ENCODE data around the gene FBXO22. TPM values are rescaled to one million over a fixed set of nuclear protein-coding genes. Genes with fewer than 3 reads are reported as not detected.

FBXO22 gene
- total and polyA plus RNA-seq, 10 of the 15 experiments (the other 5 are each of a cell fraction or from before 2014, with no cell fraction given) = 15.2 to 110 (median 42.8) TPM

DNA sequence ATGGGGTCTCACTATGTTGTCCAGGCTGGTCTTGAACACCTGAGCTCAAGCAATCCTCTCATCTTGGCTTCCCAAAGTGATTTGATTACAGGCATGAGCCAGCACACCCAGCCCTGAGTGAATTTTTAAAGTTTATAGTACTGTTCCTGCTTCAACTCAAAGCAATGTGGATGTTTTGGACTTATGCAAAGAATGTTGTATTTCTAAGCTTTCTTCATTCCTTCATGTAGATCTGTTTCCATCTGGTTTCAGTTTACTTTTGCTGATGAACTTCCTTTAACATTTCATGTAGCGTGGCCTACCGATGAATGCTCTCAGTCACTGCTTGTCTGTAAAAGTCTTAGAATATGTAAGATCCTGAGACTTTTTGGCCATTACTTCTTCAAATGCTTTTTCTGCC, 85.4 kb downstream of the FBXO22 start:
- in situ Hi-C loops (cut with MboI) = no loop called here
- intact Hi-C loops (cut with micrococcal nuclease; ENCODE audit: unreplicated experiment) = no loop called here
- ATAC-seq (no peak), DNase-seq (ENCODE audit: low read depth, low spot score) (no peak), FAIRE-seq (no peak)
- BruUV-seq (replicated peaks) = no TSS peak
- Histone ChIP-seq H3K9ac (ENCODE audit: control insufficient read depth, insufficient read depth, low read length) (no peak overlapping the region), H3K4me3 (no peak overlapping the region), H3K27me3 (replicated peaks in 1 of 2; ENCODE audit: control insufficient read depth in 2 of 2, insufficient read depth in 2 of 2, low read length in 1 of 2) (no peaks in the 10 kb centered on the region), H3K79me2 (ENCODE audit: control insufficient read depth, insufficient read depth, low read length) (no peaks in the 10 kb centered on the region), H3K9me3 (replicated peaks; ENCODE audit: control insufficient read depth, insufficient read depth, low read length) (no peaks in the 10 kb centered on the region), H2AFZ (ENCODE audit: control insufficient read depth, low read depth, low read length) (no peak overlapping the region), H3K27ac (ENCODE audit: control insufficient read depth, insufficient read depth) (no peak overlapping the region), H3K36me3 (ENCODE audit: control insufficient read depth in 2 of 2, insufficient read depth in 2 of 2, low read length in 1 of 2) (no peaks in the 10 kb centered on the region), H3K4me2 (ENCODE audit: control insufficient read depth, insufficient read depth) (no peak overlapping the region), H3K4me1 (ENCODE audit: control insufficient read depth, insufficient read depth, low read length) (no peaks in the 10 kb centered on the region), H4K20me1 (ENCODE audit: control insufficient read depth, insufficient read depth) (no peaks in the 10 kb centered on the region)
- SMC1A ChIA-PET (ENCODE audit: uncharacterized antibody, unreplicated experiment) = no interaction called here
- TF ChIP-seq PBX3 (IDR thresholded peaks at IDR 0.05; ENCODE audit: insufficient replicate concordance, low read depth, low read length) (no peak), ZNF384 (IDR thresholded peaks at IDR 0.05; ENCODE audit: borderline replicate concordance, low read depth, low read length) (no peak), NFIC (IDR thresholded peaks at IDR 0.05; ENCODE audit: low read depth, low read length) (no peak), BMI1 (IDR thresholded peaks at IDR 0.05; ENCODE audit: borderline replicate concordance) (no peak)
- CTCF ChIA-PET = interaction anchor here (0.7 to 2.9 kb wide), 2 partner anchors 35 to 151 kb away, joined by 3 to 11 read pairs; no protein-coding TSS in a partner anchor
- RAD21 ChIA-PET (ENCODE audit: unreplicated experiment) = no interaction called here
- POLR2A ChIA-PET = no interaction called here
- 100% methylated on average over 2 of the region's 2 CpGs for WGBS (ENCODE audit: insufficient coverage, insufficient replicate concordance, low lambda C conversion rate, missing lambda C conversion rate)

DNA sequence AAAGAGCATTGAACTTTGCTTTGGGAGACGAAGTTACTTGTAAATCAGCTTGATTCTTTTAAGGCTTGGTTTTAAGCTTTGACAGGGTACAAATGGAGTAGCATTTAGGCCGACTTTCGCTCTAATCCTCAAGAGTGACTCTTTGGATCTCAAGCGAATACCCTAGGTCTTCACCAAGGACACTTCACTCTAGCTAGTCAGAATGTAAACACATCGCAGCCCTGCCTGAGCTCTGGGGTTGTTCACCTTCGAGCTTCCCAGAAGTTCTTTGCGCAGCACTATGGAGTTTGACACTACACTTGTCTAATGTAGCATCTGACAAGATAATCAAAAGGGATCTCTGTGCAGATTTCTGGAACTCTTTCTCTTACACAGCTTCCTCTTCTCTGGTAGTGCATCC, 86.2 kb downstream of the FBXO22 start:
- H3K27me3 ChIP-seq (replicated peaks in 1 of 2; ENCODE audit: control insufficient read depth in 2 of 2, insufficient read depth in 2 of 2, low read length in 1 of 2) = no peaks in the 10 kb centered on the region
- 64% methylated on average over 7 of the region's 7 CpGs for WGBS (ENCODE audit: insufficient coverage, insufficient replicate concordance, low lambda C conversion rate, missing lambda C conversion rate)
- no peak overlapping the region for H3K9ac ChIP-seq (ENCODE audit: control insufficient read depth, insufficient read depth, low read length)
- no peak overlapping the region for H2AFZ ChIP-seq (ENCODE audit: control insufficient read depth, low read depth, low read length)
- H3K4me1 ChIP-seq (ENCODE audit: control insufficient read depth, insufficient read depth, low read length) = no peaks in the 10 kb centered on the region
- H3K27ac ChIP-seq (ENCODE audit: control insufficient read depth, insufficient read depth) = no peak overlapping the region
- SMC1A ChIA-PET (ENCODE audit: uncharacterized antibody, unreplicated experiment) = interaction anchor here (0.6 to 0.7 kb wide), 2 partner anchors 55 to 58 kb away, joined by 3 read pairs; no protein-coding TSS in a partner anchor
- no peak overlapping the region for H3K4me3 ChIP-seq
- no peak overlapping the region for H3K4me2 ChIP-seq (ENCODE audit: control insufficient read depth, insufficient read depth)
- POLR2A ChIA-PET = interaction anchor here (0.6 kb wide), 1 partner anchor 538 kb away, joined by 3 read pairs; the partner anchor contains the start of gene SIN3A
- no peaks in the 10 kb centered on the region for H3K36me3 ChIP-seq (ENCODE audit: control insufficient read depth in 2 of 2, insufficient read depth in 2 of 2, low read length in 1 of 2)
- in situ Hi-C loops (cut with MboI) (no loop called here), intact Hi-C loops (cut with micrococcal nuclease; ENCODE audit: unreplicated experiment) (no loop called here)
- no peak for ATAC-seq
- CTCF ChIA-PET = interaction anchor here (0.7 to 2.9 kb wide), 4 partner anchors 10 to 150 kb away, joined by 3 to 11 read pairs (median 4); no protein-coding TSS in a partner anchor
- H4K20me1 ChIP-seq (ENCODE audit: control insufficient read depth, insufficient read depth) = no peaks in the 10 kb centered on the region
- RAD21 ChIA-PET (ENCODE audit: unreplicated experiment) = no interaction called here
- no TSS peak for BruUV-seq (replicated peaks)
- no peaks in the 10 kb centered on the region for H3K79me2 ChIP-seq (ENCODE audit: control insufficient read depth, insufficient read depth, low read length)
- 0 out of 3 replicates have a peak, but pooled peaks cover 1% of the 10 kb centered on the region for H3K9me3 ChIP-seq (replicated peaks; ENCODE audit: control insufficient read depth, insufficient read depth, low read length)
- no peak for DNase-seq (ENCODE audit: low read depth, low spot score)
- no peak for FAIRE-seq
- TF ChIP-seq FOXM1 (IDR thresholded peaks at IDR 0.05; ENCODE audit: low read depth, low read length) (no peak), SKIL (IDR thresholded peaks at IDR 0.05; ENCODE audit: low read depth, poor library complexity, severe bottlenecking) (no peak), POLR2AphosphoS2 (IDR thresholded peaks at IDR 0.05; ENCODE audit: low read depth, low read length) (no peak), CHD1 (IDR thresholded peaks at IDR 0.05; ENCODE audit: low read depth, low read length) (no peak), PBX3 (IDR thresholded peaks at IDR 0.05; ENCODE audit: insufficient replicate concordance, low read depth, low read length) (no peak), SMAD5 (IDR thresholded peaks at IDR 0.05; ENCODE audit: low read depth) (no peak), BMI1 (IDR thresholded peaks at IDR 0.05; ENCODE audit: borderline replicate concordance) (no peak), ZBTB33 (IDR thresholded peaks at IDR 0.05) (no peak)
